HG03064 (cell line): ENCODE data around the gene SHISAL2A.
"Not testable (repeated sequence)": the region's sequence is repeated elsewhere in the genome, so short reads cannot be mapped to it uniquely, and the experiment has no call there.

Experiments used
- ATAC-seq: cut with Tn5 transposase; IDR thresholded peaks from one replicate; pipeline ENCODE4 v1.9.1; 2021; ENCODE audit warnings: low read depth; ENCODE audit not compliant: unreplicated experiment

SHISAL2A gene

GRCh38 chr1:52680353-52680752, 47.4 kb downstream of the SHISAL2A start:
- no peak for ATAC-seq

GRCh38 chr1:52681136-52681535, 48.2 kb downstream of the SHISAL2A start:
- no peak for ATAC-seq

GRCh38 chr1:52683367-52683940, 50.5 kb downstream of the SHISAL2A start:
- ATAC-seq = no peak

GRCh38 chr1:52684545-52684944, 51.6 kb downstream of the SHISAL2A start:
- no peak for ATAC-seq

- ATAC-seq = not testable (repeated sequence)
Measured at GRCh38 chr1:52686261-52686751, 53.3 kb downstream of the SHISAL2A start.

GRCh38 chr1:52686830-52687229, 53.9 kb downstream of the SHISAL2A start:
- ATAC-seq = no peak

GRCh38 chr1:52691821-52692220, 58.9 kb downstream of the SHISAL2A start:
- no peak for ATAC-seq

GRCh38 chr1:52692697-52693096, 59.7 kb downstream of the SHISAL2A start:
- no peak for ATAC-seq

- not testable (repeated sequence) for ATAC-seq
Measured at GRCh38 chr1:52693351-52693750, 60.4 kb downstream of the SHISAL2A start.

- ATAC-seq = no peak
Measured at GRCh38 chr1:52693843-52694242, 60.9 kb downstream of the SHISAL2A start.

- no peak for ATAC-seq
Measured at GRCh38 chr1:52695627-52696026, 62.7 kb downstream of the SHISAL2A start.

- peak; percentile 64 for ATAC-seq
Measured at GRCh38 chr1:52697795-52698674, 65.1 kb downstream of the SHISAL2A start, which contains the start of gene COA7. Gene COA7, minus strand, starts transcription at chr1:52698347. Its CDS starts 21 bp downstream, at chr1:52698326.

- ATAC-seq = peak; percentile 76
Measured at GRCh38 chr1:52702886-52703787, 70.2 kb downstream of the SHISAL2A start.

- ATAC-seq = no peak
Measured at GRCh38 chr1:52706136-52706670, 73.2 kb downstream of the SHISAL2A start.
